ENCODE measurements around the gene UFD1. TPM values are rescaled to one million over a fixed set of nuclear protein-coding genes. Genes with fewer than 3 reads are reported as not detected.

The UFD1 gene
- total RNA-seq, 1 experiment from 2014 or later: 158 TPM

- no peak for DNase-seq (ENCODE audit: low read depth in 1 of 2, low spot score in 2 of 2)
- H3K27ac ChIP-seq: no peak overlapping the region
- H3K9me3 ChIP-seq (replicated peaks): no peaks in the 10 kb centered on the region
- no peak overlapping the region for H3K4me3 ChIP-seq
- H3K4me1 ChIP-seq (replicated peaks): peaks cover 4% of the 10 kb centered on the region; the same call in 1 of the 2 replicates
- H3K27me3 ChIP-seq (replicated peaks): no peaks in the 10 kb centered on the region
- peaks cover 46% of the 10 kb centered on the region for H3K36me3 ChIP-seq
Measured at GRCh38 chr22:19401483-19401882, 77.5 kb downstream of the UFD1 start.

- Histone ChIP-seq H3K4me1 (replicated peaks) (peaks cover 4% of the 10 kb centered on the region; the same call in 1 of the 2 replicates), H3K36me3 (peaks cover 46% of the 10 kb centered on the region), H3K27me3 (replicated peaks) (no peaks in the 10 kb centered on the region), H3K27ac (no peak overlapping the region), H3K4me3 (no peak overlapping the region), H3K9me3 (replicated peaks) (no peaks in the 10 kb centered on the region)
- DNase-seq (ENCODE audit: low read depth in 1 of 2, low spot score in 2 of 2): no peak
Measured at GRCh38 chr22:19400881-19401280, 78.1 kb downstream of the UFD1 start.

Other genes starting within 250 kb of the UFD1 start
- gene CLTCL1, start 187.5 kb downstream of the UFD1 start, total RNA-seq (2014; rRNA removed; shearing (Covaris generic)): 7.3 and 17.1 TPM in 2 replicates
- gene HIRA, start 47.5 kb downstream of the UFD1 start, total RNA-seq (2014; rRNA removed; shearing (Covaris generic)): 7.7 and 17.2 TPM in 2 replicates
- gene MRPL40, start 46.6 kb downstream of the UFD1 start, total RNA-seq (2014; rRNA removed; shearing (Covaris generic)): 54.3 and 65.2 TPM in 2 replicates
- gene C22orf39, start 31.5 kb downstream of the UFD1 start, total RNA-seq (2014; rRNA removed; shearing (Covaris generic)): 42.7 and 43.2 TPM in 2 replicates
- 59.6 and 72.5 TPM in 2 replicates for gene CDC45, start 727 bp upstream of the UFD1 start, total RNA-seq (2014; rRNA removed; shearing (Covaris generic))
- not detected in 2 replicates for gene CLDN5, start 45.2 kb upstream of the UFD1 start, total RNA-seq (2014; rRNA removed; shearing (Covaris generic))
- gene SEPTIN5, start 235.3 kb upstream of the UFD1 start, total RNA-seq (2014; rRNA removed; shearing (Covaris generic)): 8.8 and 13.3 TPM in 2 replicates
- gene GP1BB, start 244.3 kb upstream of the UFD1 start, total RNA-seq (2014; rRNA removed; shearing (Covaris generic)): 0.53 and 4.9 TPM in 2 replicates

Data from SJSA1 (cell line).